MCF 10A (cell line): ENCODE data around the gene GRIPAP1. TPM values are rescaled to one million over a fixed set of nuclear protein-coding genes. Genes with fewer than 3 reads are reported as not detected.

Experiments
- BruUV-seq: library from RNA; stranded (reverse); fragments of 400-500 nt; replicated peaks from 2 replicates; lab custom pipeline; 2021; lab: Mats Ljungman, UMichigan
- CTCF ChIA-PET: fragments of 300-600 bp; sonication (Branson Sonifier 250); formaldehyde crosslinking; extraction: SDS; loops from one replicate; lab custom pipeline; 2021; ENCODE audit warnings: antibody characterized with exemption, inconsistent platforms; lab: Yijun Ruan, JAX
- POLR2A ChIA-PET: fragments of 300-600, 350-650 bp; sonication (Branson Sonifier 250); formaldehyde crosslinking; extraction: SDS; loops from one replicate; lab custom pipeline; 2020; ENCODE audit warnings: antibody characterized with exemption, inconsistent platforms; lab: Yijun Ruan, JAX
- DNase-seq: peaks from one replicate; pipeline ENCODE4 v3.0.0-alpha.2; 2018; ENCODE audit not compliant: unreplicated experiment
- H3K27ac Mint-ChIP-seq: one replicate; pipeline ENCODE4 v1.8.0; 2022; ENCODE audit warnings: mild to moderate bottlenecking, low read depth, mixed read lengths; ENCODE audit not compliant: unreplicated experiment
- H3K27me3 Mint-ChIP-seq: one replicate; pipeline ENCODE4 v1.8.0; 2022; ENCODE audit warnings: mixed read lengths; ENCODE audit not compliant: insufficient read depth, unreplicated experiment
- H3K36me3 Mint-ChIP-seq: one replicate; pipeline ENCODE4 v1.8.0; 2022; ENCODE audit warnings: mild to moderate bottlenecking, moderate library complexity, mixed read lengths; ENCODE audit not compliant: insufficient read depth, unreplicated experiment
- H3K4me1 Mint-ChIP-seq: one replicate; pipeline ENCODE4 v1.8.0; 2022; ENCODE audit warnings: mixed read lengths; ENCODE audit not compliant: insufficient read depth, unreplicated experiment
- H3K4me3 Mint-ChIP-seq: one replicate; pipeline ENCODE4 v1.8.0; 2022; ENCODE audit warnings: mild to moderate bottlenecking, moderate library complexity, mixed read lengths; ENCODE audit not compliant: unreplicated experiment
- H3K9me3 Mint-ChIP-seq: one replicate; pipeline ENCODE4 v1.8.0; 2022; ENCODE audit warnings: mixed read lengths; ENCODE audit not compliant: unreplicated experiment
- CTCF ChIP-seq: fragments of 200-600 bp; IDR thresholded peaks from one replicate; pipeline ENCODE4 v1.8.0; 2022; ENCODE audit warnings: antibody characterized with exemption, mild to moderate bottlenecking; ENCODE audit not compliant: unreplicated experiment
- intact Hi-C: fragments of 100-400 bp; cut with micrococcal nuclease; formaldehyde crosslinking; loops from 2 replicates; pipeline ENCODE4 v1.14.1; 2022
- total RNA-seq: library from RNA; stranded (reverse); gene quantifications from 2 replicates; pipeline ENCODE4 v1.2.3, GENCODE V29; 2022

GRIPAP1 gene
- total RNA-seq, 1 experiment from 2014 or later, result 49.6 TPM

GRCh38 chrX:48997865-48998264 lies 4.2 kb downstream of the GRIPAP1 start:
- no TSS peak for BruUV-seq
- H3K9me3 Mint-ChIP-seq, result no peaks in the 10 kb centered on the region
- peaks cover 40% of the 10 kb centered on the region for H3K36me3 Mint-ChIP-seq
- no peaks in the 10 kb centered on the region for H3K27me3 Mint-ChIP-seq
- DNase-seq, result no peak
- ChIA-PET POLR2A (interaction anchor here (0.6 kb wide), 1 partner anchor 196 kb away, joined by 3 read pairs; no protein-coding TSS in a partner anchor), CTCF (no interaction called here)
- no peak overlapping the region for H3K27ac Mint-ChIP-seq
- no peak overlapping the region for H3K4me3 Mint-ChIP-seq
- intact Hi-C loops, result no loop called here
- TF ChIP-seq CTCF, result no peak
- H3K4me1 Mint-ChIP-seq, result peaks cover 10% of the 10 kb centered on the region

DNA sequence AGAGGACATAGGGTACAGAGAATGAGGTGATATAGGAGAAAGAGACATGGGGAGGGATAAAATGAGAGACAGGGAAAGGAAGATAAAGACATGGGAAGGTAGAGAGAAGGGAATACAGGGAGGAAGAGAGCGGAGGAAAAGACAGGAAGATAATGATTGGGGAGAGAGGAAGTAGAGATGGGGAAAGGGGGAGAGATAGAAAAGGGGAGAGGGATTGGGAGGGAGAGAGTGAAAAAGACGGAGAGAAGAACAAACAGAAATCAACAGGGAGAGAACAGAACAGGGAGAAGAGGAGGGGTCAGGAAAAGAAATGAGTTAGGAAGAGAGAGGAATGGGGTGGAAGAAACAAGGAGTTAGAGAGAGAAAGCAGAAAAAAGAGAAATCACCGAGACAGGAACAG lies 4.6 kb downstream of the GRIPAP1 start:
- H3K36me3 Mint-ChIP-seq, result peaks cover 44% of the 10 kb centered on the region
- H3K4me1 Mint-ChIP-seq, result peaks cover 10% of the 10 kb centered on the region
- no peak for TF ChIP-seq CTCF
- H3K27ac Mint-ChIP-seq, result no peak overlapping the region
- no peak for DNase-seq
- no peaks in the 10 kb centered on the region for H3K27me3 Mint-ChIP-seq
- no peaks in the 10 kb centered on the region for H3K9me3 Mint-ChIP-seq
- ChIA-PET POLR2A (interaction anchor here (0.7 kb wide), 1 partner anchor 22 kb away, joined by 3 read pairs; no protein-coding TSS in a partner anchor), CTCF (no interaction called here)
- intact Hi-C loops, result no loop called here
- H3K4me3 Mint-ChIP-seq, result no peak overlapping the region
- BruUV-seq, result no TSS peak

DNA sequence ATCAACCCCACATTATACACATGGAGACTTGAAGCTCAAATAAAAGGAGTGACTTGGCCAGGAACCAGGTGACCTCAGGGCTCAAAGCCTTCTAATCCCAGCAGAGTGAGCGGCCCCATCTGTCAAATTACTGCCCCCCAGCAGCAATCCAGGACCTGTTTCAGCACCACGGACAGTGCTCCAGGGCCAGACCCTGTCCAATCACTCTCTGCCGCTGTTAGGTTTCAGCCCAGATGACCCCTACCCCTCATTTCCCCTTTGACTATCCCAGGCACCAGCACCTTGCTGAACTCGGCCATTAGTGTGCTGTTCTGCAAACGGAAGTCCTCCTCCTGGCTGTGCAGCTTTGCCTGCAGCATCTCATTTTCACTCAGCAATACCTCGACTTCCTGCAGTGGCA lies 5.1 kb downstream of the GRIPAP1 start:
- CTCF ChIA-PET, result no interaction called here
- no peak for DNase-seq
- no TSS peak for BruUV-seq
- Mint-ChIP-seq H3K27me3 (no peaks in the 10 kb centered on the region), H3K4me3 (no peak overlapping the region), H3K36me3 (peaks cover 49% of the 10 kb centered on the region), H3K4me1 (peaks cover 10% of the 10 kb centered on the region), H3K27ac (no peak overlapping the region), H3K9me3 (no peaks in the 10 kb centered on the region)
- intact Hi-C loops, result no loop called here
- POLR2A ChIA-PET, result interaction anchor here (0.7 kb wide), 2 partner anchors 21 to 394 kb away, joined by 3 read pairs; no protein-coding TSS in a partner anchor
- no peak for TF ChIP-seq CTCF

GRCh38 chrX:48992341-48992740 lies 9.7 kb downstream of the GRIPAP1 start:
- Mint-ChIP-seq H3K36me3 (peaks cover 37% of the 10 kb centered on the region), H3K9me3 (no peaks in the 10 kb centered on the region), H3K27ac (no peak overlapping the region), H3K4me1 (no peaks in the 10 kb centered on the region), H3K27me3 (no peaks in the 10 kb centered on the region), H3K4me3 (no peak overlapping the region)
- BruUV-seq, result no TSS peak
- ChIA-PET POLR2A (interaction anchor here (0.8 to 1.0 kb wide), 2 partner anchors 10 to 34 kb away, joined by 3 read pairs; partner anchors contain the start of gene GRIPAP1), CTCF (interaction anchor here (1.4 kb wide), 1 partner anchor 18 kb away, joined by 3 read pairs; no protein-coding TSS in a partner anchor)
- intact Hi-C loops, result no loop called here
- TF ChIP-seq CTCF, result no peak
- no peak for DNase-seq
